ENCODE measurements around the gene ESPN. TPM values are rescaled to one million over a fixed set of nuclear protein-coding genes. Genes with fewer than 3 reads are reported as not detected.

The ESPN gene
- total and polyA plus RNA-seq, 7 donors: 0.55 to 202 (median 86.5) TPM; not detected in 2

GRCh38 chr1:6468729-6469461, 44.3 kb downstream of the ESPN start:
- Histone ChIP-seq H3K9me3 (no peaks in the 10 kb centered on the region), H3K36me3 (peaks cover 0 to 25% (median 0%) of the 10 kb centered on the region in 4 donors), H3K4me3 (no peak overlapping the region), H3K27me3 (peaks cover 8 to 27% (median 20%) of the 10 kb centered on the region in 3 donors), H3K27ac (no peak overlapping the region), H3K4me1 (no peaks in the 10 kb centered on the region)
- TF ChIP-seq POLR2A (IDR thresholded peaks at IDR 0.05): no peak
- no peak for TF ChIP-seq CTCF (IDR thresholded peaks at IDR 0.05)
- TF ChIP-seq EP300 (IDR thresholded peaks at IDR 0.05): no peak
- no peak for TF ChIP-seq POLR2AphosphoS5 (IDR thresholded peaks at IDR 0.05)
- intact Hi-C loops (cut with DNase I): no loop called here
- 93 to 94% methylated on average over 13 of the region's 13 CpGs for WGBS, 2 donors
- DNase-seq: no peak

DNA sequence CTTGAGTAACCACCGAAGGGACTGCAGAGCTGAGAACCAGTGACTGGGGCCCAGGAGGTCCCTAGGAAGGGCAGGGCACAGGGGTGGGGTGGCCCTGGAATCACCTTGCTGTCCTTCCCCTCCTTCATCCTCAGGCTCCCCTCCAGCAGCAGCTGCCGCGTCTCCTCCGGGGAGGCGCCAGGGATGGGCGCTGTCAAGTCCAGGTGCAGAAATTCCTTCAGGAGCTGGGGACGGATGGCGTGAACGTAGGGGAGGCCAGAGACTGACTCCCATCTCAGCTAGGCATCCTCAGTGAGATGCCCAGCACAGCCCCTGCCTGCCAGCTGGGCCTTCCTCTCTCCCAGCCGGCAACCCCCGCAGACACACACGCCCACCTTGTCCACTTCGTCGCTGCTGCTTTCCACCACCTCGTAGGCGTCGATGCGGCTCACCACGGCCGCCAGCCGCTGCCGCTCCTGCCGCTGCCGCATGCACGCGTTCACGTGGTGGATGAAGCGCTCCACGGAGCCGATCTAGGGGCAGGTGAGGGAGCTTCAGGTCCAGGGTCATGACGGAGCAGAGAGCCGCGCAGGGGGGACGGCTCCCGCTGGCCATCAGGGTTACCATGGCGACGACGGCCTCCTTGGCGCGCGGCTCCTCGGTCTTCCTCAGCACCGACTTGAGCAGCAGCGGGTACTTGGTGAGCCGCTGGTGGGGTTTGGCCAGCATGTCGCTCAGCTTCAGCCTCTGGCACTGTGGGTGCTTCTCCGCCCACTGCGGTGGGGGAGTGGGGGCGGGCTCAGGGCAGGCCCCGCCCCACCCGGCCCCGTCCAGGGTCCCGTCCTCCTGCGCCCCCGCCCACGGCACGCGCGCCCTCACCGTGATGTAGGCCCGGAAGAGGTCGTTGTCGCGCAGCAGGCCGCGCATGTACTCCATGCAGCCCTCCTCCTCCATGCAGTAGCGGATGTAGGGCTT, 45.8 kb downstream of the ESPN start:
- Histone ChIP-seq H3K9me3 (no peaks in the 10 kb centered on the region), H3K4me3 (no peak overlapping the region), H3K36me3 (peaks cover 0 to 25% (median 0%) of the 10 kb centered on the region in 4 donors), H3K27me3 (peaks cover 5 to 14% (median 12%) of the 10 kb centered on the region in 3 donors), H3K4me1 (peaks cover 0 to 1% (median 0%) of the 10 kb centered on the region in 4 donors), H3K27ac (no peak overlapping the region)
- TF ChIP-seq POLR2AphosphoS5 (IDR thresholded peaks at IDR 0.05) (no peak), CTCF (IDR thresholded peaks at IDR 0.05) (no peak), EP300 (IDR thresholded peaks at IDR 0.05) (no peak)
- intact Hi-C loops (cut with DNase I): no loop called here
- no peak for DNase-seq
- WGBS, 2 donors: 87 to 88% methylated on average over 67 of the region's 67 CpGs

DNA sequence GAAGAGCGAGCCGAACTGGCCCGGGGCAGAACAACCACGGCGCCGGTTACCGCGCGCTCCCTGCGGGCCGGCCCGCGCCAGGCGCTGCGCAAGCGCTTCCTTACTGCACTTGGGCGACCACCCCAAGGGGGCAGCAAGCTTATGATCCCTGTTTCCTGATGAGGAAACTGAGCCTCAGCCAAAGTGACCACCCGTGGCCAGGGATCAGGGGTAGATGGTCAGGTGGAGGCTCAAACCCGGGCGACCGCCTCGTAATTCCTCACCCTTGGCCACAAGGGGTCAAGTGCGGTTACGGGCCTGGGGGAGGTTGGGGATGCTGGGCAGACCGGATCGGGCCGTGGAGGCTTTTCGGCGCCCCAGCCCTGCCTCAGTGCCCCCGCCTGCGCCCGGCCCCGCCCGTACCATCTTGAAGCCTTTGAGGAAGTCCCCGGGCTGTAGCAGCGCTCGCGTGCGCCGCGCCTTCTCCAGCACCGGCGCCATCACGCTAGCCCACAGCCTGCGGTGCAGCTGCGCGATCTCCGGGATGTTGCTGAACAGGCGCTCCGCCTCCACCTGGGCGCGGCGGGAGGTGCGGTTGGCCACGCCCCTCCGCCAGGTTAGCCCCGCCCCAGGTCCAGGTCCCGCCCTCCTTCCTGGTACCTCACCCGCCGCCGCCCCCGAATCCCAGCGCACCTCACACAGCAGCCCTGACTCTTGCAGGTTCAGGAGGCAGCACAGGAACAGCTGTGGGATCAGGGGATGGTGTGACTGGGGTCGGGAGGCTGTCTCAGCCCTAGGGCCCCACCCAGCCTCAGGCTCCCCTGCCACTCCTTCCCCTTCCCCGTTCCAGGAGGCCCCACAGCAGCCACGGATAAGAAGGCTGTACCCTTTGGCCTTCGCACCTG, 46.8 kb downstream of the ESPN start:
- TF ChIP-seq POLR2AphosphoS5 (IDR thresholded peaks at IDR 0.05): no peak
- TF ChIP-seq POLR2A (IDR thresholded peaks at IDR 0.05): peak in 1 of 2 donors; percentile 22

GRCh38 chr1:6471970-6472368, 47.4 kb downstream of the ESPN start:
- 17 to 72% methylated on average over 7 of the region's 7 CpGs for WGBS, 2 donors
- peak overlapping the region in 1 of 4 donors; percentile 3 for H3K27ac ChIP-seq
- intact Hi-C loops (cut with DNase I): no loop called here
- H3K36me3 ChIP-seq: peaks cover 0 to 25% (median 0%) of the 10 kb centered on the region in 4 donors
- no peaks in the 10 kb centered on the region for H3K27me3 ChIP-seq
- no peak overlapping the region for H3K4me3 ChIP-seq
- TF ChIP-seq EP300 (IDR thresholded peaks at IDR 0.05): no peak
- no peak for DNase-seq
- peaks cover 0 to 5% (median 0%) of the 10 kb centered on the region in 4 donors for H3K4me1 ChIP-seq
- no peaks in the 10 kb centered on the region for H3K9me3 ChIP-seq

More for the DNA sequence above, 46.8 kb downstream of the ESPN start:
- Histone ChIP-seq H3K27me3 (peaks cover 0 to 5% (median 3%) of the 10 kb centered on the region in 3 donors), H3K4me1 (peaks cover 0 to 5% (median 0%) of the 10 kb centered on the region in 4 donors), H3K27ac (peak overlapping the region in 1 of 4 donors; percentile 3), H3K9me3 (no peaks in the 10 kb centered on the region), H3K36me3 (peaks cover 0 to 25% (median 0%) of the 10 kb centered on the region in 4 donors), H3K4me3 (no peak overlapping the region)
- 36 to 71% methylated on average over 67 of the region's 67 CpGs for WGBS, 2 donors
- DNase-seq: no peak
- intact Hi-C loops (cut with DNase I): no loop called here

- peaks cover 0 to 25% (median 0%) of the 10 kb centered on the region in 4 donors for H3K36me3 ChIP-seq
- no peaks in the 10 kb centered on the region for H3K9me3 ChIP-seq
- 16 to 67% methylated on average over 10 of the region's 10 CpGs for WGBS, 2 donors
Observed at GRCh38 chr1:6472391-6472790, 47.8 kb downstream of the ESPN start.

More at GRCh38 chr1:6472391-6472790, 47.8 kb downstream of the ESPN start:
- Histone ChIP-seq H3K4me3 (no peak overlapping the region), H3K27me3 (no peaks in the 10 kb centered on the region), H3K27ac (no peak overlapping the region), H3K4me1 (peaks cover 0 to 5% (median 0%) of the 10 kb centered on the region in 4 donors)
- TF ChIP-seq EP300 (IDR thresholded peaks at IDR 0.05) (no peak), POLR2AphosphoS5 (IDR thresholded peaks at IDR 0.05) (no peak), CTCF (IDR thresholded peaks at IDR 0.05) (no peak), POLR2A (IDR thresholded peaks at IDR 0.05) (no peak)
- intact Hi-C loops (cut with DNase I): no loop called here
- DNase-seq: no peak

Data from sigmoid colon (tissue), 7 donors.